Hippocampal formation (tissue), 2 donors: ENCODE measurements around the gene LRP6.

Experiments
- DNase-seq, 2 donors: peaks; one replicate each; lab custom pipeline; 2025; lab: John Stamatoyannopoulos, UW

The LRP6 gene

DNA sequence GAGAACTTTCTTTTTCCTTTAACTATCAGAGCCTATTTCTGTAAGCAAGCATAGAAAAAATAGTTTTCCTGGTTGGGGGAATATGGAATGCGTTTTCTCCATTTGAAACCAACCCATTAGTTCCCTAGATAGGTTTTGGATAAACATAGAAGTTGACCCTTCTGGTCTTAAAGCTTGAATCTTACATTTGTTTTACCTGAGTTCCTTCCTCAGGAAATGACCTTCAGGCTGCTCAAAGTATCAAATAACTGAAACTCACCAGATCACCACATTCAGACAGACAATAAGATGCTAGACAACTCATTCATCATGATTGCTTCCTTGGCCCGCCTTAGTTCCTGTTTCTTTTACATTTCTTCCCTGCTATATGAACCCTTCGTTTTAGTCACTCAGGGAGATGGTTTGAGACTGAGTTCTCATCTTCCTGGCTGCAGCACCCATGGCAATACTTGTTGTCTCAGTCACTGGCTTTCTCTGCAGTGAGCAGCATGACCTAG, 52.2 kb downstream of the LRP6 start:
- DNase-seq = no peak

DNA sequence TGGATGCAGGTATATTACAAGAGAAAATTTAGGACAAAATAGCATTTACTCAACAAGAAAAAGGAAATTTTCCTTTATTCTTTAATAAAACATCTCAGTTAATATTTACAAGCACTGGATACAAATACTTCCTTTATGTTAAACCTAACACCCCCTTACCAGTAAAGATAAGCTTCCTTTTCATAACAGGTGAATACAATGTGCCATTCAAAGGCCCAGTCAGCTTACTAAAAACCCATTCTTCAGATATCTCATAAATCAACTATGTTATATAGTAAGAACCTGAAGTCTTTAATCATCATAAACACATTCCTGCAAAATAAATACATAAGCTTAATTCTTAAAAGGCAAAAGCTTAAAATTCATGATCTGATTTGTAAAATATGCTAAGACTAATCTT, 52.6 kb downstream of the LRP6 start:
- no peak for DNase-seq

DNA sequence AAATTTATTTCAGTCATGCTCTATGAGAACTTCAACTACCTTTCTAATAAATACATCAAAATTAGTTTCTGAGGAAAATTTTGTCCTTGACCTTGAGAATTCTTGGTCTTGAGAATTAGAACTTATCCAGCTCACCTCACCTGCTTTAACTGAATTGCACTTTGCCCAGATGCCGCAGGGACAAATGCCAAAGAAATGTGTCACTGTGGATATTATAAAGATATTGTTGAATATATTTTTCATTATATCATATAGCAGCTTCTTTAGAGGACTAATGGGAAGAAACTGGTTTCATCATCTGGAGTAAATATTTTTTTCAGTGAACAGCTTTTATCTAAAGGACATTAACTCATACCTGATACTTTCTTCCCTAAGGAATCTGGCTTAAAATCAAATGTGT, 54.1 kb downstream of the LRP6 start:
- no peak for DNase-seq

DNA sequence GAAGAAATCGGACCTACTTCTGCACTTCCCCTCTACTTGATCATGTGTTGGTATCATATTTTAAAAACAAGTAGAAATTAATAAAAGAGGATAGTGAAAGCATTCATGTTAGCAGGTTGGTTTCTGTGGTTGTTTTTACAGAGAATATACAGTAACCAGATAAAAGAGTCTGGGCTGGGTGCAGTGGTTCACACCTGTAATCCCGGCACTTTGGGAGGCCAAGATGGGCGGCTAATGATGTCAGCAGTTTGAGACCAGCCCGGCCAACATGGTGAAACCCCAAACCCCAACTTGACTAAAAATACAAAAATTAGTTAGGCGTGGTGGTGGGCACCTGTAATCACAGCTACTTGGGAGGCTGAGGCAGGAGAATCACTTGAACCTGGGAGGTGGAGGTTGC, 55.9 kb downstream of the LRP6 start:
- no peak for DNase-seq

DNA sequence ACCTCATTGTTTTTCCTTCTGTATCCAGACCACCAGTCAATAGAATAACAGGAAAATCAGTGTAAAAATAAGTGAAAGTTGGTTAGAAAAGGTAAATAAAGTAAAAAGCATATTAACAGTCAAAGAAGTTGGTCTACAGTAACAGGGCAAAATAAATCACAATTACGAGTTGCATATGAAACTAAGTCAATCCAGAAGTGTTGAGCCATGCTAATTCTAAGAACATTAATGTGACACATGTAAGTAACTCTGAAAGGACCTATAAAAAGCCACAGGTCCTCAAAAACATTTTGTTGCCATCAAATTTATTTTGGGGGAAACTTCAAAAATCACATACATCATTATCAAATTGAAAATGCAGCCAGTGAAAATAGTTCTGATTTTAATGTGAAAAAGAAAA, 56.4 kb downstream of the LRP6 start:
- no peak for DNase-seq

DNA sequence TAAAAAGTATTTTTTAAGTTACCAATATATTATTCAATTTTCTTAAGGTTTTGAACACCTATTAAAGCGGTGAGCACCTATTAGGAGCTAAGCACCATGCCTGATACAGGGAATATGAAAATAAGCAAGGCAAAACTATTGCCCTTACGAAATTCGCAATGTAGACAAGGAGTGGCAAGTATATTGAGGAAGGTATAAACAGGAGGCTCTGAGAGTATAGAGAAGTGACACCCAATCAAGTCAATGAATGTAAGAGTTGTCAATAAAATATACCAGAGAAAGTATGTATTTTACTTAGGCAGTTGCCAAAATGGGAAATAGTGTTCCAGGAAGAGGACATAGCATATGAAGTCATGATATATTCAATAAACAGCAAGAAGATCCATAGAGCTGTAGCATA, 57.2 kb downstream of the LRP6 start:
- DNase-seq = no peak

DNA sequence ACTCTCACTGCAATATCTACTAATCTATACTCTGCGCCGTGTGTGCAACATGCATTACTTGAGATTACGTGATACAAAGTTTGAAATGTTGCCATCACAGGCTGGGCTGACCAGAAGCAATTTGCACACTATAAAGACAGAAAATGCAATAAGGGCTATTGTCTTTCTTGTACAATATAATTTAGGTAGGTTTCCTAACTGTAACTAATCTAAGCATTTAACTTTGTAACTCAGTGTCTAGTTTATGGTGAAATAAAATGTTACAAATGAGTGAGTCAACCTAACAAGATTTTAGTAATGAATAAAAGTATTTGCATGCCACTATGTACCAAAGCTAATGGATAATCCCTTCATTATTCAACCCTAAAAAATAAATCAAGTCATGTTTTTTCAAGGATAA, 57.8 kb downstream of the LRP6 start:
- no peak for DNase-seq

DNA sequence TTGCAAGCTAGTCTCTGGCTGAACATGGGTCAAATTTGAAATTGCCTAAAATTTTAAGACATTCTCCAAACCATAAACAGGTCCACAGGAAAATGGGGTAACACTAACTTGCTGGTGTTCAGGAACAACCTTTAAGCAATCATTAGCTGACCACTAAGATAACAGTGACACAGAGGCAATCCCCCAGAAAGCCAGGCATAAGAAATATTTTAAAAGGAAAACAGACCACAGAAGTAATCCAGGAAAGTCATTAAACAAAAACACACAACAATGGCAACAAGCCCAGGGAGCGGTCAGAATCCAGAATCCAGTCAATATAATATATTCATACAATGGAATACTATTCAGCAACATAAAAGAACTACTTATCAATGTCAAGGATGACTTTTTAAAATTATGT, 59.1 kb downstream of the LRP6 start:
- no peak for DNase-seq

DNA sequence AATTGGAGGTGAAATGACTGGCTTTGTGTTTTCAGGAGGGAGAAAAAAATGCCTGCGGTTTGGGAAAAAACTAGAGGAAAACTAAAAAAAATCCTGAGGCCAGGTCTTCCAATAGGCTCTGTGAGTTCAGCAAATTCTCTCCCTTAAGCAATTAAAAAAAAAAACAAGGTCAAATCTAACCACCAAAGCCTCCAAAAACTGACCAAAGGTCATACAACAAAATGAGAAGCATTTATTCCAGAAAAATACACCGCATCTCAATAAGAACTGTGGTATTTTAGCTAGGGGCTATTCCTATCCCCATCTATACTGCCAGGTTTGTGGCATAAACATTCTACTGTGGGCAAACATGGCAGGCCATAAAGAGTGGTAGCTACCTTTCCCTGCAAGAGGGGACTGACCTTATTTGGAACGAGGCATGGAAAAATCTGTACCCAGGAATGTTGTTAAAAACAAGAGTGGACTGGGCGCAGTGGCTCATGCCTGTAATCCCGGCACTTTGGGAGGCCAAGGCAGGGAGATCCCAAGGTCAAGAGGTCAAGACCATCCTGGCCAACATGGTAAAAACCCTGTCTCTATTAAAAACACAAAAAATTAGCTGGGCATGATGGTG, 60.0 kb downstream of the LRP6 start:
- no peak for DNase-seq

DNA sequence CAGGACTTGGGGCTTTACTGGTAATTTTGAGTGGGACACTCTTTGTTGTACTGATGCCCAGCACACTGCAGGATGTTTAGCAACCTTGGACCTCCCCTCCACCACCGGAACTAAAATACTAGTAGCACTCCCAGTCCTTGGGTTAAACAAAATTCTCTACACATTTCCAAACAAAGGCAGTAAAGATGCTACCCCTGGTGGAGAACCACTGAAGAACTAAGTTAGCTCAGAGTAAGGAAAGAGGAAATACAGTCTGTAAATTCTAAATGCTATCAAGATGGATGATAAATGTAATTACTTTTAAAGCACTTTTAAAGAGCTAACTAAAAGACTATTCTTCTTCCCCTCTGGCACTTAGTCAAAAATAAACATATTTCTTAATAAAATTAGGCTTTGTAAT, 64.1 kb downstream of the LRP6 start:
- DNase-seq = no peak

DNA sequence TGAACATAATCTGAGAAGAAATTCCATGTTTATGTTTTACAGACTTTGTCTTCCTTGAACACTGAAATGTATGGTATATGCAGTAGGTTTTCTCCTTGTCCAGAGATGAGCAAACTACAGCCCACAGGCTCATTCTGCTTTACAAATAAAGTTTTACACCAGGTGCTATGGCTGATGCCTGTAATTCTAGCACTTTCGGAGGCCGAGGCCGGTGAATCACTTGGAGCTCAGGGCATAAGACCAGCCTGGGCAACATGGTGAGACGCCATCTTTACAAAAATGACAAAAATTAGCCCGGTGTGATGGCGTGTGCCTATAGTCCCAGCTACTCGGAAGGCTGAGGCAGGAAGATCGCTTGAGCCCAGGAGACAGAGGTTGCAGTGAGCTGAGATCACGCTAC, 64.7 kb downstream of the LRP6 start:
- DNase-seq = no peak

DNA sequence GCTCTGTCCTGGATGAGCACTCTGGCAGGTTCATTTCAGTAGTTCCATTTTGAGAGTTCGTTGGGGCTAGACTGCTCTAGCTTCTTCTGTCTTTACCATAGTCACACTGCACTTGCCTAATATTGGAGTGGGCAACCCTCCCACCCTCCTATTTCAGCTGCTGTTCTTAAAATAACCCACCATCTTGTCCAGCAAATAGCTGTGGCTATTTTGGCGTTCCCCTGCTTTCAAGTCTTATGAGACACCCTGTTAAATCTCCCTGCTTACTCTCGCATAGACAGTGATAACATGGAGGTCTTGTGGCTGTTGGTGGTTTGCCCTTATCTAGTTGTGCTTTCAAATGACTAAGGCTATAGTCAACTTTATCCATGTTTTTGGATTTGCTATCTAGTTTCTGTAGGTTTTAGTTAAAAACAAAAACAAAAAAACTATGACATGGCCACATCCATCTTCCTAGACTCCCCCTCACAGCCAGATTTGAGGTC, 65.5 kb downstream of the LRP6 start:
- DNase-seq = no peak

DNA sequence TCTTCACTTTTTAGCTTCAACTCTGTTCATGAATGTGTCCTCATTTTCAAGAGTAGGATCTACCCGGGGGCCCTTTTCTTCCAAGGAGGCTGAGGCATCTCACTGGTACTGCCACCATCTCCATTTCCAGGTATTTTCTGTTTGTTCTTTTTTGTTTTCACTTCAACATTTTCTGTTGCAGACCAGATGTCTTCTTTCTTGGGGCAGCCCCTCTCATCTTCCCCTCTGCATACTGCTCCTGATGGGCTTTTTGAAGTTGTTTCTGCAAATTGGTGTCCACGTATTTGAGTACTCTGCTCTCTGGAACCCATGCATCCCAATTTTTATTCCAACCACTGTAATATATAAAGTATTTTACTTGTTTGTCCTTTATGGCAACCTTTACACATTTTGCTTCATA, 66.5 kb downstream of the LRP6 start:
- no peak for DNase-seq

DNA sequence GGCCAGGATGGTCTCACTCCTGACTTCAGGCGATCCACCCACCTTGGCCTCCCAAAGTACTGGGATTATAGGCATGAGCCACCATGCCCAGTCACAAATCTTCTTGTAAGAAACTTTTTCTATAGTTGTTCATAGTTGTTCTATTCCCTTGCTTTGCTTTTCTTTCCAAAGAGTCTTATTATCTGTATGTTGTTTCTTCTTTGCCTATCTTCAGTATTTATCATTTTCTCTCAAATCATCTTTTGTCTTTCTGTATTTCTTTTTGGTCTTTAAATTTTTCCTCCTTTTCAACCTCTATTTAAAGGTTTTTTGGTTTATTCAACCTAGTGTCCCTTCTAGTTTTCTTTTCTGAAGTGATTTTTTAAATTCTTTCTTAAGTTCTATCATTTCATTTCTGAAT, 68.7 kb downstream of the LRP6 start:
- no peak for DNase-seq

DNA sequence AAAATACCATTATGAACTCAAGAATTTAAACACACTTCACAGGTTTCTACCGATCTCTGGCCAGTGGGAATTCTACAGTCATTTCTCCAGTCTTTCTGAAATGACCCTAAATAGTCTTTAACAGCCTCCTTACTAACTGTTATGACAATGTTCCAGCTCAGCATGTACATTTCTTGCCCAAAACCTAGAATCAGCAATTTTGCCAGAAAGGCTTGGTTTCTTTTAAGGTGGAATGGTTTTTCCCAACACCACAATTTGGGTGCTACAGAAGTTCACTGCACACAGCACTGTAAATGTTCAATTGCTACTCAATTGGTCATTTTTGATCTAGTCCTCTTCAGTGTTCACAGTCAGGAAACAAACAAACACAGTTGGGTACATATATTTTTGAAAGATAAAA, 69.7 kb downstream of the LRP6 start:
- no peak for DNase-seq

DNA sequence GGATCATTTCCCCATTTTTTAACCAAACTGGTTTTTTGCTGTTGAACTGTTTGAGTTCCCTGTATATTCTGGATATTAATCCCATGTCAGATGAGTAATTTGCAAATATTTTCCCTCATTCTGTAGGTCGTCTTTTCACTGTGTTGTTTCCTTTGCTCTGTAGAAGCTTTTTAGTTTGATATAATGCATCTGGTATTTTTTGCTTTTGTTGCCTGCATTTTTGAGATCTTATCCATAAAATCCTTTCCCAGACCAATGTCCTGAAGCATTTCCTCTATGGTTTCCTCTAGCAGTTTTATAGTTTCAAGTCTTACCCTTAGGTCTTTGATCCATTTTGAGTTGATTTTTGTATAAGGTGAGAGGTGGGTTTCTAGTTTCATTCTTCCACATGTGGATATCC, 71.3 kb downstream of the LRP6 start:
- no peak for DNase-seq

DNA sequence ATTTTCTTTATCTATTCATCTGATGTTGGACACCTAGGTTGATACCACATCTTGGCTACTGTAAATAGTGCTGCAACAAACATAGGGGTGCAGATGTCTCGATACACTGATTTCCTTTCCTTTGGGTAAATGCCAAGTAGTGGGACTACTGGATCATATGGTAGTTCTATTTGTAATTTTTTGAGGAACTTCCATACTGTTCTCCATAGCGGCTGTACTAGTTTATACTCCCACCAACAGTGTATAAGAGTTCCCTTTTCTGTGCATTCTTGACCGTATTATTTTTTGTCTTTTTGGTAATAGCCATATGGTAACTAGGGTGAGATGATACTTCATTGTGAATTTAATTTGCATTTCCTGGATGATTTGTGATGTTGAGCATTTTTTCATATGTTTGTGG, 71.8 kb downstream of the LRP6 start:
- no peak for DNase-seq

DNA sequence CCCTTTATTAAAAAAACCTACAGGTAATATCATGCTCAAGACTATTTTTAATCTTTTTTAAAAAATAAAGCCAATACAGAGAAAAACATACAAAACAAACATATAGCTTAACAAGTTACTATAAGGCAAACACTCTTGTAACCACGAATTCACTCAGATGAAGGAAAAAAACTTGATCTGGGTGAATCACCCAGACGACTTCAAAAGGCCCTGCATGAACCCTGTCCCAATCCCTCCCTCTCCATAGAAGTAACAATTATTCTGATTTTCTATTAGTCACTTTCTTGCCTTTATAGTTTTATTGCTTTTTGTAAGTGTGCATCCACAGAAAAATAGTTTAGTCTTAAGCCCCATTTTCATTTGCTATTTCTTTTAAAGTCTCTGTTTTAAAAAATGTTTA, 72.6 kb downstream of the LRP6 start:
- DNase-seq = no peak

DNA sequence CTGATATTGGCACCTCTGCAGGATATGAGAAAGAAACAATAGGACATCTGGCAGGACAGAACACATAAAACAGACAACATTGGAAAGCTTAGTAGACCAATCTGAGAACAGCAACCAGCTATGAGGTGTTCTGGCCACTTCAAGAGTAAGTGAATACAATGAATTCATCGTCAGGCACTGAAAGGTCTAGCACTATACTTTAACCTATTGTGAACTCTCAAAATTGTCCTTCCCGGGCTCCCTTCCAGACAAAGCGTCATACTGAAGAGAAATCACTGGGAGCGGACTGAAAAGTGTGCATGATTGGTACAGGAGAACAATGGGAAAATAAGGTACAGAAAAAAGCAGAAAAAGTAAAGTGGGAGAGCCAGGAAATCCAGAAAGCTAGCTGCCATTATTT, 75.8 kb downstream of the LRP6 start:
- DNase-seq = no peak

DNA sequence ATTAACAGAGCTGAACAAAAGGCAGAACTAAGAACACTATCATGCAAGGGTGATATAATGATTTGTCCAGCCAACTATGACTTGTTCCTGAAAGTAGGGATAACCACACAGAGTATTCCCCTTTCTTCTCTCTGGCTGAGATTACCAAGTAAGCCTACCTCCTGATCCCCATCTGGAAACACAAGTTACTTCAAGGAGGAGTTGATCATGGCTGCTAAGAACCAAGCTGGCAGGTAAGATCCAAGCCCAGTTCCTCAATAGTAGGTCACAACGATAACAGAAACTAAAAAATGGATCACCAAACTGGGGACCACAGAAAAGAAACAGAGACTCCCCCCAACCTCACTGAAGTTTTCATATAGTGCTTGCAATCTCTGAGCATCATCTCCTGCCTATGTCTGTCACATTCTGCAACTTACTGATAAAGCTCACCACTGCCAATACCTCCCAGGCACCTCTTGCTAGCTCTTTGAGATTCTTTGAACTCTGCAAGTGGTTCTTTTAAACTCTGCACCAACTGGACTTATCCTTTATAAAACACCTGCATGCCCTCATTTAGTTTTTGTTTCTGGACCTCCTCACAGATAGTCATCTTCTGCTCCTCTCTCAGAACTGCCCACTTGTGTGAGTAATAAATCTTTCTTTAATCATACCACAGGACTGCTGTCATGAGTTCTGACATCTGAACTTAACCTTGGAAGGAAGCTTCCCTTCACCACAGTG, 76.6 kb downstream of the LRP6 start:
- DNase-seq = no peak

DNA sequence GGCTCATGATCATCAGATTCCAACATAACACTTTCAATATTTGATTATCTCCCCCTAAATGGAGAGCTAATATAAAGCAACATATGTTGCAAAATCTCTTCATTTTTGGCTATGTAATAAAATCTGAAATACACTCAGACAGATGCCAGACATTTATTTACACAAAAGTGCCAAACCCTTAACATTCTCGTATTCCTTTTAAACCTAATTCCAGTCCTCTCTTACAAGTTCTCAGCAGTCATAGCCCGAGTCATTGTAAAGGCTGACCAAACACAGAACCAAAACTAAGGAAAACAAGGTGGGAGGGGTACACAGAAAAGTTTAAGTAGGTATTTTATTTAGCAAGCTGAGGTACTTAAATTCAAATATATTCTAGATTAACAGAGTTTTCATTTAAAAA, 81.4 kb downstream of the LRP6 start:
- no peak for DNase-seq

DNA sequence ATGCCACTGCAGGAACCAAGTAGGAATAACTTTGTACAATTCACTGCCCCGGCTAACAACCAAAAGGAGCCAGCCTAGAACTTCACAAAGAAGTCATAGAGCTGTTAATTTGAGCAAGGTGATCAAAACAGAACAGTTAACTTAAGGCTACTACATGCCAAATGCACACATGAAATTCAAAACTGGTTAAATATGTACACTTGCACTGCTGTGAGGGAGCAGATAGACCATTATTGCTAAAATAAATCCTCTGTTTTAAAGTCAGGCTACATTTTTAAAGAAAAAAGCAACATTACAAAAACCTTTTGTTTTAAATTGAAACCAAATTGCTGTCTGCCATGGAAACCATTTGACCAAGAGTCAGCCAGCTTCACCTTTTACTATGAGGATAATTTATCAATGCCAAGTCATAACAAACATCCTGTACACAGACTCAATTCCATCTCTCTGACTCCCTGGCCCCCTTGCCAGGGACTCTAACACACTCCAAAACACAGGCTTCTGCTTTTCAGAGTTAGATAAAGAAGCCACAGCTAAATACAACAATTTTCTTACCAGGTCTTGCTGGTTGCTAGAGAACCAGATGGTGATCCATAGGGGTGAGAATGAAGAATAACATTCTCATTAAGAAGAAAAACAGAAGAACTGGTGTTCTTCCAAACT, 84.0 kb downstream of the LRP6 start:
- peak in 1 of 2 donors; percentile 5 for DNase-seq

DNA sequence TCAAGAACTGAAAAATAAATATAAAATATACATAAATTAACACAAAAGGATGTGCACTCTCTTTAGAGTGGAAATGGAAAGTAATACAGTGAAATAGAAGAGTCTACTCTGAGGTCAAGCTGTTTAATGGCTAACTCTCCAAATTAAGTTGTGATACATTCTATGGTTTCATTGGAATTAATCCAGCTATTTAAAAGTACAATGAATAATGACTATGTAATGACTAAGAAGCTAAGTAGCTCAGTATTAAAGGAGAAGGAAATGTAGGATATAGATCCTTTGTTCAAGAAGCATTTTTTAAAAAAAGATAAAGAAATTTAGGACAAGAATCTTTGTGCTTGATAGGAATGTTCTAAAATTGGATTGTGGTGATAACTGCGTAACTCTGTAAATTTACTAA, 85.3 kb downstream of the LRP6 start:
- DNase-seq = no peak
